Umbilical cord (tissue), 2 donors: ENCODE results near the gene YPEL2. TPM values are rescaled to one million over a fixed set of nuclear protein-coding genes. Genes with fewer than 3 reads are reported as not detected.
A peak's percentile ranks its signal among the peaks of the same experiment; 100 is the strongest.

ENCODE experiments used
- DNase-seq: peaks from one replicate; pipeline ENCODE4 v3.0.0-alpha.2; 2015; ENCODE audit warnings: low spot score
- total RNA-seq: library from RNA; depleted of rRNA; stranded (reverse); fragments of >200 nt; gene quantifications from one replicate; pipeline ENCODE4 v1.2.3, GENCODE V29; 2014; ENCODE audit warnings: low replicate concordance; ENCODE audit not compliant: insufficient read depth

The YPEL2 gene
- total RNA-seq, 1 donor from 2014 or later = 54.4 TPM

DNA sequence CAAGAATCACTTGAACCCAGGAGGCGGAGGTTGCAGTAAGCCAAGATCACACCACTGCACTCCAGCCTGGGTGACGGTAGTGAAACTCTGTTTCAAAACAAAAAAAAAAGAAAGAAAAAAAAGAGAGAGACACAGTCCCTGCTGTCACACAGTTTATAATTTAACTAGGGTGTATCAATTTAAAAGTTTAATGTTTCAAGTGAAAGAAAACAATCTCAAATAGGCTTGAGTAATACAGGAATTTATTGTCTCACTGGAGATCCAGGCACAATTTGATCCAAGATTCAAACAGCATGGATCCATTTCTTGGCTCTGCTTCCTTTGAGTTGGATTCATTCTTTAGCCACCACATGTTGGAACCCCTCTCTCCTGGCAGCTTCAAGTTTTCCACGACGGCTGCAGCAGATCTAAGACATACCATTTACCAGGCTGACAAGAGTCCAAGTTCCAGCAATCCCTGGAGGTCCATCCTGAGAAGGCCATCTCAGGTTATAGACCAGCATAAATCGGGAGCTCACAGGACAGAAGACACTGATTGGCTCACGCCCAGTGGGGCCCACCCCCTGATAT, 97.5 kb downstream of the YPEL2 start:
- DNase-seq = no peak

DNA sequence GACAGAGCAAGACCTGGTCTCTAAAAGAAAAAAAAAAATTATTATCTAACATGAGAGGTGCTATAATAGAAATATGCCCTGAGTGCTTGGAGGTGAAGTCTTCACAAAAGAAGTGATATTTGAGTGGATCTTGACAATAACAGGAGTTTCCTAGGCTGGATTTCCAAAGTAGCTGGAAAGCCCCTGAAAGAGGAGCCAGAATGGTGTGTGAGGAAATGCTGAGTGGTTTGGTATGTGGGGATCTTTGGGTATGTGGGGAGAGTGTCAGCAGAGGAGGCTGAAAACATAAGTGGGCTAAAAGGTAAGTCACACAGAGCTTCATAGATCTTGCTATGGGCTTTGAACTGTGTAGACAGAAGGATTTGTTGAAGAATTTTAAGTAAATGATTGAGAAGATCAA, 100.1 kb downstream of the YPEL2 start:
- no peak for DNase-seq

- no peak for DNase-seq
Measured at GRCh38 chr17:59432657-59433056, 101.2 kb downstream of the YPEL2 start.

GRCh38 chr17:59433586-59433985, 102.1 kb downstream of the YPEL2 start:
- DNase-seq = no peak

- no peak for DNase-seq
Measured at GRCh38 chr17:59434429-59434828, 103.0 kb downstream of the YPEL2 start.

DNA sequence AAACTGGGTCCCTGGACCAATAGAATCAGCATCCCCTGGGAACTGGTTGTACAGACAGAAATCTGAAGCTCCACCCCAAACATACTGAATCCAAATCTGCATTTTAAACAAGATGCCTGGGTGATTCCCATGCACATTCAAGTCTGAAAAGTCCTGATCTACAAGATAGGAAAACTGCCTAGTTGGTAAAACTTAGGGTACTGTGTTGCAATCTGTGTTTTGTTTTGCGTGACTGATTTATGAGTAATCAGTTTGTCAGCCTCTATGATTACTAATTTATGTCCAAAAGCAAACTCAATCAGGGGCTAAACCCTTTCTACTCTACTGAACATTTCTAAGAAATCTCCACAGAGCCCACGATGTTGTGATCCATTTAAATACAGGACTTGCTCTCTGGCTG, 103.8 kb downstream of the YPEL2 start:
- peak; percentile 40 for DNase-seq

- no peak for DNase-seq
Measured at GRCh38 chr17:59436900-59437299, 105.4 kb downstream of the YPEL2 start.

- DNase-seq = no peak
Measured at GRCh38 chr17:59437791-59438281, 106.4 kb downstream of the YPEL2 start.

GRCh38 chr17:59439262-59439661, 107.8 kb downstream of the YPEL2 start:
- DNase-seq = no peak

DNA sequence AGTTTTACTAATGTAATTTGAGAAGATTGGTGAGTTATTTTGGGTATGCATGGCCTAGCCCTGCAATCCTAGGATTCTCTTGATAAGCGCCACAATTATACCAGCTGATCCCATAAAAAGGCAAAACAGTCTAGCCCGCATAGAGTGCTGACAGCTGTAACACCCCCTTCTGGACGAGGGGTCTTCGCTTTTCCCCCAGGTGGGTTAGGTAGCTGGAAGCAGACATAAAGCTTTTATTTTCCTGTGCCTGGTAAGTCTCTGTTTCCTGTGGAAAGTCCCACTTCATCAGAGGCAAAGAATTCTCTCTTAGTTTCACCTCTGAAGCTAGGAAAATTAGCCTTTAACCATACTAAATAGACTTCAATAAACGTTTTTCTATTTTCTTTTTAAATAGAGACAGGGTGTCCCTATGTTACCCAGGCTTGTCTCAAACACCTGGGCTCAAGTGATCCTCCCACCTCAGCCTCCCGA, 108.3 kb downstream of the YPEL2 start:
- DNase-seq = no peak

- DNase-seq = peak; percentile 93
Measured at GRCh38 chr17:59440757-59441463, 109.5 kb downstream of the YPEL2 start.

DNA sequence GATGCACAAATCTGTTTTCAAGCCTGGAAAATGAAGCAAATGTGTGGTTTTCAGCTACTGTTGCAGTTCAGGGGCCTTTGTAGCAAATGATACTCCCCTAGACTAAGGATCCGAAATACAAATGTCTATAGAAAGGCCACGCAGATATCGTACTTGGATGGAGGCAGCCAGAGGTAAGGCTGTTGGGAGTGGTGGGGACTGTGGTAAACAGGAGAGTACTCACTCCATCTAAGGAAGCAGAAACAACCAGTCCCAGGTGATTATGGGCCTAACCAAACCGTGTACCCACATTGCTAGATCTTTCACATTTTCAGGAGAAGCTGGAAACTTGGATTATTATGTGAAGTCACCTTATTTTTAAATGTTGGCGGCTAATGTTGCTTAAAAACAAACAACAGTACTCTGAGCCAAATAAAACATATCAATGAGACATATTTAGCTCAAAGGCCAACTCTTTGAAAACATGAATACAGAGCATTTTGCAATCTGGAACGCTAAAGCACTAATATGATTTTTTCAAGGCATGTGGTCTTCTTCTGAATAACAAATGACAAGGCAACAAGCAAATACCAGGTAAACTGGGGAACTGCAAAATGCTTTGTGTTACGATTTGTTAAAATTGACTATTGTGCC, 110.1 kb downstream of the YPEL2 start:
- DNase-seq = no peak

GRCh38 chr17:59443106-59443505, 111.7 kb downstream of the YPEL2 start:
- no peak for DNase-seq

Other genes starting within 250 kb of the YPEL2 start
- gene TRIM37, start 224.8 kb upstream of the YPEL2 start, total RNA-seq = 36.8 TPM
- gene SKA2, start 176.5 kb upstream of the YPEL2 start, total RNA-seq = 99.7 TPM
- gene PRR11, start 175.9 kb upstream of the YPEL2 start, total RNA-seq = 20.9 TPM
- gene SMG8, start 121.6 kb upstream of the YPEL2 start, total RNA-seq = 15.4 TPM
- not detected for gene GDPD1, start 111.1 kb upstream of the YPEL2 start, total RNA-seq
- 66.4 TPM for gene DHX40, start 234.0 kb downstream of the YPEL2 start, total RNA-seq